Endothelial cell of umbilical vein (primary cell): ENCODE data around the gene POLR3GL. TPM values are rescaled to one million over a fixed set of nuclear protein-coding genes. Genes with fewer than 3 reads are reported as not detected.

Experiments
- BruUV-seq: library from RNA; stranded (reverse); fragments of 400-500 nt; replicated peaks from 2 replicates; lab custom pipeline; 2021; lab: Mats Ljungman, UMichigan
- CTCF ChIA-PET: fragments of 300-600, 350-600 bp; sonication (Branson Sonifier 250); formaldehyde crosslinking; loops from one replicate; lab custom pipeline; 2021; ENCODE audit warnings: antibody characterized with exemption, inconsistent platforms; lab: Charles Lee
- POLR2A ChIA-PET: fragments of 300-600, 350-600 bp; sonication (Branson Sonifier 250); formaldehyde crosslinking; loops from one replicate; lab custom pipeline; 2021; ENCODE audit warnings: antibody characterized with exemption, inconsistent platforms; lab: Charles Lee
- DNase-seq: peaks from one replicate; pipeline ENCODE4 v3.0.0-alpha.2; 2011; ENCODE audit warnings: low read depth, low spot score
- FAIRE-seq: peaks from 2 replicates; lab custom pipeline; 2011; peaks lifted over from hg19 to GRCh38; lab: Jason Lieb, UNC
- H2AFZ ChIP-seq: 2 replicates; pipeline ENCODE4 v1.6.0; 2012; ENCODE audit warnings: low read depth, low read length, control low read depth, inconsistent platforms
- H3K27ac ChIP-seq: 2 replicates; pipeline ENCODE4 v1.5.1; 2011; ENCODE audit warnings: low read depth, mild to moderate bottlenecking, control low read depth, low read length, moderate library complexity; ENCODE audit not compliant: insufficient read depth
- H3K27me3 ChIP-seq, 2 experiments: 2 replicates each; pipeline versions ENCODE4 v1.6.0 to v1.6.1; 2011; ENCODE audit warnings: low read length in 2 of 2, mixed read lengths in 1 of 2; ENCODE audit not compliant: control insufficient read depth in 2 of 2, insufficient read depth in 2 of 2
- H3K36me3 ChIP-seq, 2 experiments: 2 replicates in 1 of 2; 3 replicates in 1 of 2; pipeline ENCODE4 v1.5.1; 2011; ENCODE audit warnings: low read length in 2 of 2, mild to moderate bottlenecking in 1 of 2, moderate library complexity in 1 of 2; ENCODE audit not compliant: control insufficient read depth in 2 of 2, insufficient read depth in 2 of 2; ENCODE audit errors: extremely low read depth in 1 of 2
- H3K4me1 ChIP-seq: 3 replicates; pipeline ENCODE4 v1.5.1; 2011; ENCODE audit warnings: mild to moderate bottlenecking, low read length; ENCODE audit not compliant: control insufficient read depth, insufficient read depth; ENCODE audit errors: extremely low read depth
- H3K4me2 ChIP-seq: 2 replicates; pipeline ENCODE4 v1.6.1; 2011; ENCODE audit warnings: low read length, control low read depth, mixed read lengths; ENCODE audit not compliant: insufficient read depth
- H3K4me3 ChIP-seq, 3 experiments: fragments of 200-600 bp in 1 of 3; sonication (generic), shearing (Covaris generic) in 1 of 3; replicated peaks in 1 of 3; 2 replicates each; pipeline ENCODE4 v1.5.1; 2011 to 2016; ENCODE audit warnings: control low read depth in 3 of 3, low read length in 3 of 3, mild to moderate bottlenecking in 2 of 3, inconsistent platforms in 1 of 3, low read depth in 1 of 3, moderate library complexity in 1 of 3; ENCODE audit not compliant: insufficient read depth in 1 of 3
- H3K79me2 ChIP-seq: 2 replicates; pipeline ENCODE4 v1.6.0; 2012; ENCODE audit warnings: low read length, inconsistent platforms; ENCODE audit not compliant: control insufficient read depth, insufficient read depth
- H3K9ac ChIP-seq: replicated peaks from 2 replicates; pipeline ENCODE3; 2011; ENCODE audit warnings: low read length, control low read depth; ENCODE audit not compliant: insufficient read depth; ENCODE audit errors: extremely low read depth
- H3K9me1 ChIP-seq: replicated peaks from 3 replicates; pipeline ENCODE4 v1.6.0; 2011; ENCODE audit warnings: mild to moderate bottlenecking, low read length; ENCODE audit not compliant: control insufficient read depth, insufficient read depth; ENCODE audit errors: extremely low read depth
- H3K9me3 ChIP-seq: replicated peaks from 2 replicates; pipeline ENCODE4 v1.5.1; 2012; ENCODE audit warnings: low read length, inconsistent platforms; ENCODE audit not compliant: control insufficient read depth, insufficient read depth
- H4K20me1 ChIP-seq: replicated peaks from 2 replicates; pipeline ENCODE3; 2011; ENCODE audit warnings: mild to moderate bottlenecking, low read length; ENCODE audit not compliant: control insufficient read depth, insufficient read depth; ENCODE audit errors: extremely low read depth
- MAX ChIP-seq: IDR thresholded peaks from 2 replicates; pipeline ENCODE4 v1.6.1; 2011; ENCODE audit not compliant: insufficient read depth, insufficient read length
- MYC ChIP-seq: IDR thresholded peaks from one replicate; pipeline ENCODE4 v1.6.1; 2011; ENCODE audit warnings: mild to moderate bottlenecking, low read depth, low read length
- POLR2AphosphoS5 ChIP-seq: IDR thresholded peaks from 2 replicates; pipeline ENCODE4 v1.6.1; 2012; ENCODE audit warnings: low read depth, mild to moderate bottlenecking, control low read depth, low read length, moderate library complexity; ENCODE audit not compliant: insufficient read depth
- dilution Hi-C: fragments of 300-500 bp; cut with MboI; formaldehyde crosslinking; loops from one replicate; pipeline ENCODE4 v1.15.0; 2019; ENCODE audit warnings: low sequenced_read_pairs; ENCODE audit not compliant: extremely low pct_ligation_motif_present
- intact Hi-C: fragments of 100-400 bp; cut with micrococcal nuclease; formaldehyde crosslinking; loops from one replicate; pipeline ENCODE4 v1.10.0; 2022
- polyA plus RNA-seq, 4 experiments: library from polyadenylated mRNA; depleted of rRNA in 3 of 4; stranded (reverse) in 3 of 4; unstranded in 1 of 4; fragments of >200 nt; gene quantifications; 2 replicates each; pipeline versions ENCODE4 v1.2.1 to v1.2.3, GENCODE V29; 2011 to 2012; ENCODE audit warnings: missing spikeins in 1 of 4
- total RNA-seq: library from RNA; stranded (reverse); gene quantifications from 2 replicates; pipeline ENCODE4 v1.2.3, GENCODE V29; 2021

POLR3GL gene
- total and polyA plus RNA-seq, 2 donors (not counting 3 experiments of a cell fraction or from before 2014, with no cell fraction given), result 12.4 to 15.3 TPM

DNA sequence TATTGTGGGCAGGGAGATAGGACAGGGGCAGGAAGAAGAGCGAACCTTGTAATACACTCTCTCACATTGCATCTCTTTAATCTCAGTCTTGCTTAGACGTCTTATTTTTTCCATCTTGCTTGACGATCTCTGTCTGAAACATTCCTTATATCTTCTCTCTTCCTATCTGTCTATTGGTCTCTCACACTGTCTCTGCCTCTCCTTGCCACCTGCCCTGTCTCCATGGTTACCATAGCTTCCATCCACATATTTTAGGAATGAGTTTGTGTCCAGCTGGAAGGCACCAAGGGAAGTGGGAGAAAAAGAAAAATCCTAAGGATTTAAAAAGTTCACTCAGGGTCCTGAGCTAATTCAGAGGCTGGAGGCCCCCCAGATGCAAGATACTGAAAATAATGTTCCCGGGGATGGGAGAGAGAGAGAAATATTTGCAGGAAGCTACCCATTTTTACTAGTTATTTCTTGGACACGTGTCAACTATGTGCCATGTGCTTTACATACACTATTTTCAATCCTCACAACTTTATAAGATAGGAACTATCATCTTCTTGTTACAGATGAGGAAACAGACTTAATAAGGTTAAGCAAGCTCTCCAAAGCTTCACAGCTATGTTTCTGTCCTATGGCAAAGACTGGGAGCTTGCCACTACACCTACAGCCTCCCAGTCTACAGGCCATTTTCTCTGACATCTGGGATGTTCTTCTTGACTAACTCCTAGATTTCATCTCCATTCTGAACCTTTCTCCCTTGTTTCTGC lies 1.0 kb upstream of the POLR3GL start:
- intact Hi-C loops (loop anchor here (1.0 kb wide), 2 partner anchors 33 to 36 kb away; partner anchors contain the start of genes RBM8A and TXNIP), dilution Hi-C loops (no loop called here)
- no peaks in the 10 kb centered on the region for H3K27me3 ChIP-seq
- BruUV-seq, result no TSS peak
- H3K4me1 ChIP-seq, result peaks cover 35% of the 10 kb centered on the region
- DNase-seq (no peak), FAIRE-seq (peak; percentile 58)
- no peak for TF ChIP-seq POLR2AphosphoS5
- TF ChIP-seq MAX, result peak; percentile 27
- H3K9me1 ChIP-seq, result no peaks in the 10 kb centered on the region
- no peaks in the 10 kb centered on the region for H3K9me3 ChIP-seq
- H3K4me3 ChIP-seq, result peak overlapping the region in 1 of 3 experiments; percentile 77
- H3K4me2 ChIP-seq, result peak overlapping the region; percentile 82
- H3K27ac ChIP-seq, result peak overlapping the region; percentile 43
- peak overlapping the region; percentile 40 for H3K9ac ChIP-seq
- no peaks in the 10 kb centered on the region for H3K79me2 ChIP-seq
- no peaks in the 10 kb centered on the region for H4K20me1 ChIP-seq
- ChIA-PET CTCF (interaction anchor here (0.6 to 2.5 kb wide), 14 partner anchors 14 to 118 kb away, joined by 3 to 23 read pairs (median 5); partner anchors contain the start of genes ITGA10, NUDT17, PEX11B and PIAS3), POLR2A (interaction anchor here (0.6 to 1.8 kb wide), 6 partner anchors 8 to 104 kb away, joined by 3 to 10 read pairs (median 4); partner anchors contain the start of genes PIAS3 and RBM8A)
- no peak overlapping the region for H2AFZ ChIP-seq
- no peaks in the 10 kb centered on the region for H3K36me3 ChIP-seq

GRCh38 chr1:145965119-145965744 lies 742 bp downstream of the POLR3GL start:
- ChIA-PET CTCF (interaction anchor here (0.9 to 2.5 kb wide), 14 partner anchors 7 to 120 kb away, joined by 3 to 23 read pairs (median 7); partner anchors contain the start of genes LIX1L, NUDT17, PEX11B and PIAS3), POLR2A (interaction anchor here (0.6 to 1.8 kb wide), 6 partner anchors 11 to 106 kb away, joined by 3 to 10 read pairs (median 4); partner anchors contain the start of gene PIAS3)
- H3K9me1 ChIP-seq, result no peaks in the 10 kb centered on the region
- no peak overlapping the region for H3K27ac ChIP-seq
- no peaks in the 10 kb centered on the region for H3K36me3 ChIP-seq
- dilution Hi-C loops, result no loop called here
- FAIRE-seq (peak; percentile 50), DNase-seq (no peak)
- H4K20me1 ChIP-seq, result no peaks in the 10 kb centered on the region
- no peaks in the 10 kb centered on the region for H3K9me3 ChIP-seq
- H3K9ac ChIP-seq, result peak overlapping the region; percentile 49
- TF ChIP-seq MYC, result no peak
- H3K79me2 ChIP-seq, result no peaks in the 10 kb centered on the region
- intact Hi-C loops, result no loop called here
- H3K27me3 ChIP-seq, result no peaks in the 10 kb centered on the region
- BruUV-seq, result no TSS peak
- peaks cover 34% of the 10 kb centered on the region for H3K4me1 ChIP-seq
- peak overlapping the region; percentile 81 for H2AFZ ChIP-seq
- peak overlapping the region; percentile 82 for H3K4me2 ChIP-seq
- H3K4me3 ChIP-seq, result peak overlapping the region; percentile 38 to 77 (median 60)
